ENCODE measurements around the gene PCDHAC1.

PCDHAC1 gene

DNA sequence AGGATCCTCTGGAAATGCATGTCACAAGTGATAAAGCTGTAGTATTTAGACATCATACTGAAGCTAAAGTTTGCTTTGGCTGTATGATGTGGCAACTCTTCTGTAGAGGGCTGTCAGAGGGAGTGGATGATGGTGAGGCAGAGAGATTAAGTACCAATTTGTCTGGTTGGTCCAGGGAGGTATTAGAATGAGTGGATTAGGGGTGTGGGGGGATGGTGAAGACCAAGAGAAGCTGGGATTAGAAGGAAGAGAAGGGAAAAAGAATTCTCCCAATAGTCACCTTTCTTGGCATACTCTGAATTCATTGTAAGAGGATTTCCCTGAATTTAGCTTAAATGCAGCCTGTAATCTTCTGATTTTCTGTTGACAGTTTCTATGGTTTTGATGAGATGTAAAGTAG, 43.8 kb downstream of the PCDHAC1 start:
- no peak for DNase-seq

DNA sequence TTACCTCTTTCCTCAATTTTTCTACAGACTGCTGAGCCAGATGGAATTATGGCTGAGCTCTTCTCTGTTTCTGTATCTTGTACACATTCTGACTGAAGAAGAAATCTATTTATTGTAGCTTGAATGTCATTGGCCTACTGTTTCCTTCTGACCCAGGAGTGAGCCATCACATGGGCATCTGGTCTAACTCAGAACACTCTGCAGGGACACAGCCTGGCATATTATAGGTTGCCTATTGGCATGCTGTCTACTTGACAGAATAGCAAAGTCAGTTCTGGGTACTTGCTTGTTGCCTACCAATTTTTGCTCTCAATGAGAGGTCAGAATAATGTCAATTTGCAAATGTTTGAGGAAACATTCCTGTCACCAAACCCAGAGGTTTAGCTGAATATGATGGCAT, 47.5 kb downstream of the PCDHAC1 start:
- DNase-seq: no peak

DNA sequence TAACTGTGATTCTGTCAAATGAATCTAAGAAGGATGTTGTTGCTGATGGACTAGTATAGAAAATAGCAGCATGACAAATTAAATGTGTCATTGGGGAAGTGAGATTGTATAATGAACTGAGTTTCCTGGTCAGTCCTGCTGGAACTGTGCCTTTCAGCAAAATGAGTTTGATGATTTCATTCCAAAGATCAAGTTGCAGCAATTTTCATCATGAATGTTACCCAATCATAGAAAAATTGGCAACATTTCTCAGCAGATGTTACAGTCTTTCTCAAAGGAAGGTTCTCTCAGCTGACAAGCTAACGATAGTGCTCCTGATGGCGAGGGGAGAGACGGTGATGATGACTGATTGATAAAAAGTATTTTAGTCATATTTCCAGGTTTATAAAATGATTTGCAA, 50.9 kb downstream of the PCDHAC1 start:
- DNase-seq: no peak

DNA sequence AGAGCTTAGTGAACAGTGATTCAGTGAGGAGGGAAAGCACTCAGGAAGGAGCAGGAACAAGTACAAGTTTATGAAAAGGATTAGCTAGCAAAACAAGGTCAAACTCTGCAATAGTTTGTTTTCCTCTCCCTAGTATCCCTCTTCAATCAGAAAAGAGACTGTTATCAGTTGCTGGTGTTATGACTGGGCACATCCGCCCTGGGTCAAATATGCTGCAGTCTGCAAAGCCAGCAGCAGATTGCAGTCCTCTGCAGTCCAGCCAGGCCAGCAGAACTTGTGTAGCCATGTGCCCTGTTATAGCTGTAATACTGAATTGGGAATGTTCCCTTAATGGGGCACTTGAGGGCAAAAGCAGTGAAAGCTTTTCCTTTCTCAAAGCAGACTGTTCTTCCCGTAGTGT, 52.2 kb downstream of the PCDHAC1 start:
- no peak for DNase-seq

DNA sequence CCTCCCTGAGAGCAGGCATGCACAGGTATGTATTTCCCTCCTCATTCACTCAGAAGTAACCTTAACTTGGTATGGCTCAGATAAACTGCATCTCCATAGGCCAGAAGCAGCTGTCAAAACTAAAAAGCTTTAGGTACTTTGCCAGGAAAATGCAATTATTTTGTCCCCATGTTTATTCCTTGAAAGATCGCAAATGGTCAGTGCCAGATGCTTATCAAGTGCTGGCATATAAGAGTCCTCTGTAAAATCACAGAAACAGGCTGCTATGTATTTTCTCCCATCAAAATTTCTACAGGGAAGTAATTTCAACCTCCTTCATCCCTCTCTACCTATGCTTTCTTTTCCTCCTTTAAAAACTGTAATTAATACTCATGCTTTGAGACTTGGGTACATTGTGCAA, 52.9 kb downstream of the PCDHAC1 start:
- no peak for DNase-seq

Data from DMS53 (cell line).